RWPE1 (cell line): ENCODE data around the gene MAN2B2.

Experiments
- CTCF ChIA-PET: fragments of 350-600 bp; sonication (Branson Sonifier 250); formaldehyde crosslinking; extraction: SDS; loops from one replicate; lab custom pipeline; 2021; lab: Yijun Ruan, JAX
- POLR2A ChIA-PET: fragments of 400-600 bp; formaldehyde crosslinking; extraction: SDS; loops from one replicate; lab custom pipeline; 2020; ENCODE audit warnings: antibody characterized with exemption; ENCODE audit not compliant: low non-redundant PET; lab: Yijun Ruan, JAX
- DNase-seq: peaks from one replicate; pipeline ENCODE4 v3.0.0; 2012; ENCODE audit warnings: low spot score
- H3K27ac ChIP-seq: fragments of 450-650 bp; 2 replicates; pipeline ENCODE4 v1.5.1; 2017
- TF ChIP-seq, protein P1 (sequence below): fragments of 450-650 bp; conservative IDR thresholded peaks from 2 replicates; pipeline ENCODE4 v1.5.1; 2017; ENCODE audit warnings: low read depth, mild to moderate bottlenecking

MAN2B2 gene

GRCh38 chr4:6548882-6549230 lies 26.1 kb upstream of the MAN2B2 start:
- DNase-seq, result no peak
- no peak overlapping the region for H3K27ac ChIP-seq
- POLR2A ChIA-PET, result no interaction called here
- TF ChIP-seq, protein P1, sequence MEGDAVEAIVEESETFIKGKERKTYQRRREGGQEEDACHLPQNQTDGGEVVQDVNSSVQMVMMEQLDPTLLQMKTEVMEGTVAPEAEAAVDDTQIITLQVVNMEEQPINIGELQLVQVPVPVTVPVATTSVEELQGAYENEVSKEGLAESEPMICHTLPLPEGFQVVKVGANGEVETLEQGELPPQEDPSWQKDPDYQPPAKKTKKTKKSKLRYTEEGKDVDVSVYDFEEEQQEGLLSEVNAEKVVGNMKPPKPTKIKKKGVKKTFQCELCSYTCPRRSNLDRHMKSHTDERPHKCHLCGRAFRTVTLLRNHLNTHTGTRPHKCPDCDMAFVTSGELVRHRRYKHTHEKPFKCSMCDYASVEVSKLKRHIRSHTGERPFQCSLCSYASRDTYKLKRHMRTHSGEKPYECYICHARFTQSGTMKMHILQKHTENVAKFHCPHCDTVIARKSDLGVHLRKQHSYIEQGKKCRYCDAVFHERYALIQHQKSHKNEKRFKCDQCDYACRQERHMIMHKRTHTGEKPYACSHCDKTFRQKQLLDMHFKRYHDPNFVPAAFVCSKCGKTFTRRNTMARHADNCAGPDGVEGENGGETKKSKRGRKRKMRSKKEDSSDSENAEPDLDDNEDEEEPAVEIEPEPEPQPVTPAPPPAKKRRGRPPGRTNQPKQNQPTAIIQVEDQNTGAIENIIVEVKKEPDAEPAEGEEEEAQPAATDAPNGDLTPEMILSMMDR, result no peak
- CTCF ChIA-PET, result interaction anchor here (0.6 kb wide), 1 partner anchor 22 kb away, joined by 3 read pairs; no protein-coding TSS in a partner anchor

GRCh38 chr4:6549445-6549844 lies 25.5 kb upstream of the MAN2B2 start:
- DNase-seq, result no peak
- POLR2A ChIA-PET, result no interaction called here
- H3K27ac ChIP-seq, result no peak overlapping the region
- TF ChIP-seq, protein P1, result no peak
- CTCF ChIA-PET, result interaction anchor here (0.6 kb wide), 3 partner anchors 22 to 409 kb away, joined by 3 to 4 read pairs (median 3); no protein-coding TSS in a partner anchor

- TF ChIP-seq, protein P1, result no peak
- CTCF ChIA-PET, result interaction anchor here (0.6 to 1.0 kb wide), 3 partner anchors 218 to 408 kb away, joined by 3 to 4 read pairs (median 3); no protein-coding TSS in a partner anchor
- DNase-seq, result no peak
- POLR2A ChIA-PET, result no interaction called here
- no peak overlapping the region for H3K27ac ChIP-seq
Observed at GRCh38 chr4:6549890-6550620, 24.9 kb upstream of the MAN2B2 start.

DNA sequence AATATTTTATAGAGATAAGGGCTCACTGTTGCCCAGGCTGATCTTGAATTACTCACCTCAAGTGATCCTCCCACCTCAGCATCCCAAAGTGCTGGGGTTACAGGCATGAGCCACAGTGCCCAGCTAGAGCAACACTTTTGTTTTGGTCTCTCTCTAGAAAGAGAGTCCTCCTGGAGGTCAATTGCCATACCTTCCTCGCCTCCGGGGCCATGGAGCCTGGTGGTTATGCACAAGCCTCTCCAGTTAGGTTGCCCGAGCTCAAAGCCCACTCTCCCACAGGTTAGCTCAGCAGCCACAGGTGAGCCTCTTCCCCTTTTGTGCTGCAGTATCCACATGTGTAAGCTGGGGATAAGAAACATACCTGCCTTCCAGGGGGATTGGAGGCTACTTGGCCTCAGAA lies 24.2 kb upstream of the MAN2B2 start:
- no peak for DNase-seq
- TF ChIP-seq, protein P1, result no peak
- ChIA-PET POLR2A (no interaction called here), CTCF (interaction anchor here (1.0 kb wide), 1 partner anchor 219 kb away, joined by 3 read pairs; no protein-coding TSS in a partner anchor)
- no peak overlapping the region for H3K27ac ChIP-seq

DNA sequence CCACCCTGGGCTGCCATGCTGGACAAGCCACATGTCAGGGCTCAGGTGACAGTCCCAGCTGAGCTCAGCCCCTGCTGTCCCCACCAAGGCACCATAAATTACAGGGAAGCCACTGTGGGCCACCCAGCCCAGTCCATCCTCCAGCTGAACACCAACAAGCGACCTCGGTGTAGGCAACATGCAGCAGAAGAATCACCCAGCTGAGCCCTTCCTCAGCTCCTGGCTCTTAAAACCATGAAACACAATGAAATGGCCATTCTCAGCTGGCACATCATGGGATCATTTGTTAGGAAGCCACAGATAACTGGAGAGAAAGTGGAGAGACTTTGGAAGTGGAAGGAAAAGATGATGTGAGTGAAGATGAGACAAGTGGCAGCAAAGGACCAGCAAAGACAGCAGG lies 23.3 kb upstream of the MAN2B2 start:
- TF ChIP-seq, protein P1, result no peak
- ChIA-PET POLR2A (no interaction called here), CTCF (interaction anchor here (0.7 kb wide), 1 partner anchor 144 kb away, joined by 5 read pairs; no protein-coding TSS in a partner anchor)
- no peak for DNase-seq
- H3K27ac ChIP-seq, result no peak overlapping the region

DNA sequence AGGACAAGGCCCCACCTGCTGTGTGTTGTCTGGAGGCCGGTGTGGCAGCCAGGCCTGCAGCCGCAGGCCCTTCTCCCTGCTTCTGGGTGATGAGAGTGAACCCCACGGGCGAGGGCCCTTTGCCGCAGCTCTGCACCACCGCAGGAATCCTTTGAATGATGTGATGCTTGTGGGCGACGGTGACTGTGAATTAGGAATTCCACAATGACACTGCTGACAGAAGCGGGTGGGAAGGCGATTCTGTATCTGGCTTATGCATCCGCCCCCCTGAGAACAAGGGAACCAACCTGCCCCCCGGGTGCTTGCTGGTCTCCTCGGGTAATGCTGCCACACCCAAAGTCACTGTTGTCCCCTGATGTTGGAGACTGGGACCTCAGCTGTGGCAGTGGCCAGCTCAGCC lies 19.5 kb upstream of the MAN2B2 start:
- TF ChIP-seq, protein P1, result no peak
- ChIA-PET POLR2A (no interaction called here), CTCF (no interaction called here)
- no peak overlapping the region for H3K27ac ChIP-seq
- no peak for DNase-seq
